AG08396 (cell line): ENCODE results near the gene LRRC4C.
"Not testable (repeated sequence)": the region's sequence is repeated elsewhere in the genome, so short reads cannot be mapped to it uniquely, and the experiment has no call there.

Source experiments
- DNase-seq: peaks from one replicate; pipeline ENCODE4 v3.0.0; 2012; ENCODE audit warnings: low spot score, mixed read lengths

The LRRC4C gene

GRCh38 chr11:40867991-40868632 is 591.3 kb downstream of the LRRC4C start:
- DNase-seq, result no peak

DNA sequence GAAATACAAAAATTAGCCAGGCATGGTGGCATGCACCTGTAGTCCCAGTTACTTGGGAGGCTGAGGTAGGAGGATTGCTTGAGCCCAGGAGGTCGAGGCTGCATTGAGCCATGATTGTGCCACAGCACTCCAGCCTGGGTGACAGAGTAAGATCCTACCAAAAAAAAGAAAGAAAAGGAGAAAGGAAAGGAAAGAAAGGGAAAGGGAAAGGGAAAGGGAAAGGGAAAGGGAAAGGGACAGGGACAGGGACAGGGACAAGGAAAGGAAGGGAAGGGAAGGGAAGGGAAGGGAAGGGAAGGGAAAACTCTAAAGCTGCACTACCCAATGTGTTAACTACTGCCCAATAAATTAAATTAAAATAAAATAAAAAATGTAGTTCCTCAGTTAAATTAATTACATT is 601.7 kb downstream of the LRRC4C start:
- not testable (repeated sequence) for DNase-seq

DNA sequence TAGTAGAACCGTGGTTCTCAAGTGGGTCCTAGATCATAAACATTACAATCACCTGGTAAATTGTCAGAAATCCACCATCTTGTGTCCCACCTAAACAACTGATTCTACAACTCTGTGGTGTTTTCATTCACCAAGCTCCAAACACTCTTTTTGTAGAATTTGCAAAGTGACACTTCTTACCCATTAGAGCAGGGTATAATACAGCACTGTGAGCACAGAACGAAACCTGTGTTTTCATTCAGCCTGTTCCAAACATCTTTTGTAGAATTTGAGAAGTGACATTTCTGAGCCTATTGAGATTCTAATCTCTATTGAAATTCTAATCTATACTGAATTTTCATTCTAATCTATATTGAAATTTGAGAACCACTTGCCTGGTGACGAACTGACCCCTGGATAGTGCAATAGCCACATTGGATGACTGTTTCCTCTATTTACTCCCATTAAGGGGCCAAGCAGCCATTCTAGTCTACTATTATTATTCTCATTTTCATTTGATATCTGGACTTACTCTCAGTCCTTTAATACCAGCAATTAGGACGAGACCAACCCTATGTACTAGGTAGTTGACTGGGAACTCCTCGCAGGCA is 616.6 kb downstream of the LRRC4C start:
- no peak for DNase-seq

DNA sequence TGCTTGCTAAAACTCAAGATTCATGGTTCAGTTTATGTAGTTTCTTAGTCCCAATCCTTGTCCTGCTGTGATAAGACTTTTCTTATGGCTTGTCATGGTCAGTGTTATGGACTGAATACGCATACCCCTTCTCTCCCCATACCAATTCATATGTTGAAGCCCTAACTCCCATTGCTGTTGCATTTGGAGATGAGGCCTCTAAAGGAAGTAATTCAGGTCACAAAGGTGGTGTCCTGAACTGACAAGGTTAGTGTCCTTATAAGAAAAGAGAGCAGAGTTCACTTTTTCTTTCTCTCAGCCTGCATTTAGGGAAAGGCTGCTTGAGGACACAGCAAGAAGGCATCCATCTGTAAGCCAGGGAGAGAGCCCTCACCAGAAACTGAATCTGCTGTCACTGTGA is 618.2 kb downstream of the LRRC4C start:
- no peak for DNase-seq

GRCh38 chr11:40838181-40838683 is 621.2 kb downstream of the LRRC4C start:
- no peak for DNase-seq

DNA sequence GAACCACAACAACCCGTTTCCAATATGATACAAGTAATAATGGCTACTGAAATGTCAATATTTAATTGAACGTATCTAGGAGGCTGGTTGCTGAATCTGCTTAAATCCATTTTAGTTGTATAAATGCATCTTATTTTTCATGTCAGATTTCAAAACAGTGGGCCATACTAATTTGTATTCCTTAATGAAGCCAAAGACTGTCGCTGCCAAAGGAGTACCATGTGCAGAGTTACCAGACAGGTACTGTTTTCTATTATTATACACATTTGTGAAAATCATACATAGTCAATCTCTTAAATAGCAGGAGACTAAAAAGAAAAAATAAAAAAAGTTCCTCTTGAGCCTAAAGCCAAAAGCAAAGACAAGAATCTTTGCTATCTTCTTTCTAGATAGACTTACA is 632.3 kb downstream of the LRRC4C start:
- no peak for DNase-seq

DNA sequence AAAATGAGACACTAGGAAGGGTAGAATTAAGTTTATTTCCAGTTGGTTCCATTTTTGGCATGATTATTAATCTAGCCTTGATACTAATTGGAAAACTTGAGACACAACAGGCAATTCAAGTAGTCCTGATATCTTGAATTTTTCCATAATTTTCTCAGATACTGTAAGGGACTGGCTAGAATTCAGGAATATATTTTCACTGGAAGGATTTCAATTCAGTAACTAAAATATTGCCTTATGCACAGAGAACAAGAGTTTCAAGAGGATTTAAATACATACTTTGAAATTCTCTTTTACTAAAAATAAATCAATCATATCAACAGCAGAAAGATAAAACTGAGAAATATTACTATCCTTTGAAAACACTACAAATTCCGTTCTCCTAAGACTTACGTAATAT is 632.9 kb downstream of the LRRC4C start:
- no peak for DNase-seq

DNA sequence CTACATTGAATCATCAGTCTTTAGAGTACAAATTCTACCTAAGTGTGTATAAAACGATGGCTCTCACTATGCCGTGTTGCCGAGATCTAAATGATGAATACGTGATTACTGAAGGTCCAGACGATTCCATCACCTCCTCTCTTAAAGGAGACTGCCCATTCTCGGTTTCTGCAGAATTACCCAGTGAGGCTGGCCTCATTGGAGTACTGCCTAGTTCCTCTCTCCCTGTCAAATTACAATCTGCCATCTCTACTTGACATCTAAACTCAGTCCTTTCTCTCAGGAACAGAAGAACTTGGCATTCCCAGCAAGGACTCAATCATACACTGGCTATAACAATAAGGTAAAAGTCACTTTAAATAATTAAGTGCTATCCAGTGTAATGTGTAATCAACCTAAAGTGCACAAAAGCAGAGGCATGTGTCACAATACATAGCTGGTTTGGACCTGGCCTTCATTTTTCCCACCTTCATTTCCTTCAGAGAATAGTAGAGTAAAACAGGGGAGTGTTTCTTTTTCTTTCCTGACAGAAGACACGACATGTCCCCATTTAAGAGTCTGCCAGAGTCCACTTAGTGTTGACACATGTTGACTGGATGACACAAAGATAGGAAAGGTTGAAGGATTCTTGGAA is 634.1 kb downstream of the LRRC4C start:
- no peak for DNase-seq

DNA sequence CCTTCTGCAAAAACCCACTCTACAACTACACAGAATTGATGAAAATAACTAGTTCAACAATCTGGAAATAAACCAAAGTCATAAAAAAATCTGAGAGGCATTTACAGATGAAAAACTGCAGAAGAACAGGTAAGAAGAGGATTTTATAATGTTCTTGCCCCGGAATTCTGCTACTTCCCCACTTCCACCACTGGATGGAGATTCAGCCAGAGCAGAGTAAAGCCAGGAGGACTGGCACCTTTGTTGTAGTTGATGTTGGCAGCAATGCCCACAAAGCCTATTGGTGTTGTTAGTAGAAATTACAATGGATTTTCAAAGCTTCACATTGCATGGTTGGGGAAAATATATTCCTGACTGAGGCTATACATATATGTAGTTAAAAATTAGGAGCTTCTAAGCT is 640.2 kb downstream of the LRRC4C start:
- DNase-seq, result no peak

GRCh38 chr11:40816976-40817375 is 642.5 kb downstream of the LRRC4C start:
- no peak for DNase-seq

- DNase-seq, result no peak
Measured at GRCh38 chr11:40797981-40798380, 661.5 kb downstream of the LRRC4C start.

- no peak for DNase-seq
Measured at GRCh38 chr11:40787224-40787623, 672.2 kb downstream of the LRRC4C start.

GRCh38 chr11:40763046-40763445 is 696.4 kb downstream of the LRRC4C start:
- DNase-seq, result no peak

DNA sequence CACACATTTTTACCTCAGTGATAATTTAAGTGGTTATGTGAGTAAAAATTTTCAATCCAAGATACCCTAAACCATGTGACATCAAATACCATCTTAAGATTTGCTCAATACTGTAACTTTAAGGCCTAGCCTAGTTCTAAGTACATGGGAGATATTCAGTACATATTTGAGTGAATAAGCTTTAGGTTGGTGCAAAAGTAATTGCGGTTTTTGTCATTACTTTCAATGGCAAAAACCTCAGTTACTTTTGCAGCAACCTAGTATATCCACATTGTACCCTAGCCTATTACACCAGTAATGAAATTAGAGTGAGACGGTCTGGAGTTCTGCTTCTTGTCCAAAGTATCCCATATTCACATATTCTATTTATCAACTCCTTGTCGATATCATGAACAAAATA is 700.1 kb downstream of the LRRC4C start:
- no peak for DNase-seq

- DNase-seq, result no peak
Measured at GRCh38 chr11:40754297-40754696, 705.2 kb downstream of the LRRC4C start.

- DNase-seq, result no peak
Measured at GRCh38 chr11:40746282-40746681, 713.2 kb downstream of the LRRC4C start.

GRCh38 chr11:40732132-40732531 is 727.3 kb downstream of the LRRC4C start:
- no peak for DNase-seq

GRCh38 chr11:40722179-40722795 is 737.2 kb downstream of the LRRC4C start:
- peak; percentile 9 for DNase-seq

DNA sequence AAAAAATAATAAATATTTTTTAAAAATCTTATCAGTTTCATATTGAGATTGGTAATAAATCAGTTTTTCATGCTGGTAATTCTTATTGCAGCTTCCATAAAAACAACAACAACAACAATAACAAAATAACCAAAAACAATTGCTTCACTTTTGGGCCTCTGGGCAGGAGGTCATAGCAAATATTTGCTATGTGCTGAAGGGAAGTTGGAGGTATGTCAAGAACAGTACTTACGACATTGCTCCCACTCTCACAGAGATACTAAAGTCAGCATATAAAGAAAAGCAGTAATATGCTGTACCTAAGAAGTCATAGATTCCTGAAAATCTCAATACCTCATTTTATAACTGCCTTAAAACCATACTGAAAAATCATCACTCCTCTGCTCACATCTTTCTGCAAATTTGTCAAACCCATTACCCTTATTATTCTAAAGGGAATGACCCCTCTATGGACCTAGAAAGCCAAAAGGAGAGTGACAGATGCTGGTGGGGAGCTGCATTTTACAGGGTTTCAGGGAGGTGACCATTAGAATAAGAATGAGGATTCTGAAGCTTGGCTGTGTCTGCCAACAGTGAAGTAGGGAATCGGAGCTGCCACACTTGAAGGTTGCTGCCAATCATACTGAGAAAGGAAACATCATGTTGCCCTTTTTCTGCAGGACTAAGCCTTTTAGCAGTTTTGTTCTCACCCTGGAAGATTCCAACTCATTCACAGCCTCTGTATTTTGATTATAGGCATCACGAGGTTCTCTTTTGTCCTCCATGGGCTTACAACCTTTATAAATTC is 742.9 kb downstream of the LRRC4C start:
- DNase-seq, result no peak

DNA sequence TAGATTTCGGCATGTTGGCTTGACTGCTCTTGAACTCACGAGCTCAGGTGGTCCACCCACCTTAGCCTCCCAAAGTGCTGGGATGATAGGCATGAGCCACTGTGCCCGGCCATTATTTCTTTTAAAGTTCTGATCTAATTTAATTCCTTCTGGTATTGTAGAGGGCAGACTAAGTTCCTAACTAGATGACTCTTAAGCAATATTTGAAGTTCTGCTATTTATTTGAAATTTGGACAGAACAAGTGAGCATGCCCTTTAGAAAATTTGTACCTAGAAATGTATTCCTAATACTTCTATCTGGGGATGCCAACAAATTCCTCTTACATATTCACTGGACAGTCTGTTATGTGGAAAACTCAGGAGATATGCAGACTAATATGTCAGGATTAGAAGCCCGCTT is 746.4 kb downstream of the LRRC4C start:
- DNase-seq, result no peak

- DNase-seq, result no peak
Measured at GRCh38 chr11:40701027-40701426, 758.4 kb downstream of the LRRC4C start.

DNA sequence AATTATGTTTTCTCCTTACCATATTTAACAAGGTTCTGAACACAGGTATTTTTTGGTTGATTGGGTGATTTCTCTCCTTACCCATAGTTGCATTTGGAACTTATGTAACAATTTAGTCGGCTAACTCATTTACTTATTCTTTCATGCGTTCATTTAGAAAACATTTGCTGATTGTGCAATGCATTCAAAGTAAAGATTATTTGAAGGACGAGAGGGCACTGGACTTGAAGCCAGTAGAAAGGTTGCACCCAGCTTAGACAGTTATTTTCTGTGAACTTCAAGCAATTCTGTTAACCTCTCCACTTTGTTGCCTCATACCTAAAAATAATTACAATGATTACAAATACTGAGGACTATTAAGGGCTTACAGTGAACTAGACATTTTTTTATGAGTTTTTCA is 769.6 kb downstream of the LRRC4C start:
- DNase-seq, result no peak
